DMS53 (cell line): ENCODE data around the gene PYGM.

Experiments
- DNase-seq: peaks from one replicate; lab custom pipeline; 2025; lab: John Stamatoyannopoulos, UW

The PYGM gene

GRCh38 chr11:64753380-64754123 is 6.2 kb downstream of the PYGM start:
- no peak for DNase-seq

GRCh38 chr11:64753019-64753379 is 6.8 kb downstream of the PYGM start:
- DNase-seq: no peak

GRCh38 chr11:64752175-64752970 is 7.4 kb downstream of the PYGM start:
- DNase-seq: peak; percentile 35

DNA sequence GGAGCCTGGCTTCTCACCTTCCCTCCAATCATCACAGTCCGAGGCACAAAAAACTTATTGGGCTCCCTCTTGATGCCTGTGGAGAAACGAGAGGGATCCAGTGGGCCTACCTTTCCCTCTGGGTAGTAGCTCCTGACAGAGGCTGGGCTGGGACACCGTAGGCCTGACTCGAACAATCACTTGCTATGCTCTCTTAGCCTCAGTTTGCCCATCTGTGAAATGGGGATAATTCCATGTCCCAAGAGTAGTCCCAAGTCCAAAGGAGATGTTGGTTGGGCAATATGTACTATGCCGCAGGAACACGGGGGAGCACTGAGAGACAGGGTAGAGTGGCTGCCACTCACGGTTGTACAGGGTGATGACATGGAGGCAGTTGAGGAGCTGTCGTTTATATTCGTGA is 8.2 kb downstream of the PYGM start:
- no peak for DNase-seq

DNA sequence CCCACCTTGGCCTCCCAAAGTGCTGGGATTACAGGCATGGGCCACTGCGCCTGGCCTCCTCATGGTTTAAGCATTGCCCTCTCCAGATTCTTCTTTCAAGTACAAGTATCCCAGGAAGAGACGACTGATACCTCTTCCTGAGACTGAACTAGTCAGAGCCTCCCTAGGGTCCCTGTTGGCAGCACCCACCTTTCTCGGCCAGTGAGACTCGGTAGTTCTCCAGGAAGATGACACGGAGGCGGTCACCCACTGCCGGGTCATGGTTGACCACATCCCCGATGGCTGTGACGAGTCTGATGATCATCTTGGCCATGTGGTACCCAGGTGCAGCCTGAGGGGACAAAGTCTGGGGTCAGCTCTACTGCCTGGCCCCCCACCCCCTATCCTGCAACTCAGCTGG is 8.6 kb downstream of the PYGM start:
- no peak for DNase-seq

DNA sequence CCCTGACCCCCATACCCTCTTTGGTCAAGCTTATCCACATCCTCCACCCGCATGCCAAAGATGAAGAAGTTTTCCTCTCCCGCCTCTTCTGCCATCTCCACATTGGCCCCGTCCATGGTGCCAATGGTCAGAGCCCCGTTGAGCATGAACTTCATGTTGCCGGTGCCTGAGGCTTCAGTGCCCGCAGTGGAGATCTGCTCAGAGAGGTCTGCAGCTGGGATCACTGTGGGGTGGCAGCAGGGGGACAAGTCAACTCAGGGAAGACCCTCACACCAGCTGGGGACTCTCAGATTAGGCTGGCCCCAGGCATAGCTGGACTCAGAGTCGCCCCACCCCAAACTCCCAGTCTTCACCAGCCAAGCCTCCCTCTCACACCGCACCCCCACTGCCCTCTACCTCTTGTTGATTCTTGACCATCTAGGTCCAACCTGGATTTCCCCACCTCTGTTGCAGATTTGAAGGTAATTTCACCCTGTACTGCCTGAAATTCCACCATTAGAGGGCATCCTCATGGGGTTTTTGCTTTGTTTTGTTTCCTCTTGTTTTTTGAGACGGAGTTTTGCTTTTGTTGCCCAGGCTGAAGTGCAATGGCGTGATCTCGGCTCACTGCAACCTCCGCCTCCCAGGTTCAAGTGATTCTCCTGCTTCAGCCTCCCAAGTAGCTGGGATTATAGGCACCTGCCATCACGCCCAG is 9.3 kb downstream of the PYGM start:
- DNase-seq: no peak

DNA sequence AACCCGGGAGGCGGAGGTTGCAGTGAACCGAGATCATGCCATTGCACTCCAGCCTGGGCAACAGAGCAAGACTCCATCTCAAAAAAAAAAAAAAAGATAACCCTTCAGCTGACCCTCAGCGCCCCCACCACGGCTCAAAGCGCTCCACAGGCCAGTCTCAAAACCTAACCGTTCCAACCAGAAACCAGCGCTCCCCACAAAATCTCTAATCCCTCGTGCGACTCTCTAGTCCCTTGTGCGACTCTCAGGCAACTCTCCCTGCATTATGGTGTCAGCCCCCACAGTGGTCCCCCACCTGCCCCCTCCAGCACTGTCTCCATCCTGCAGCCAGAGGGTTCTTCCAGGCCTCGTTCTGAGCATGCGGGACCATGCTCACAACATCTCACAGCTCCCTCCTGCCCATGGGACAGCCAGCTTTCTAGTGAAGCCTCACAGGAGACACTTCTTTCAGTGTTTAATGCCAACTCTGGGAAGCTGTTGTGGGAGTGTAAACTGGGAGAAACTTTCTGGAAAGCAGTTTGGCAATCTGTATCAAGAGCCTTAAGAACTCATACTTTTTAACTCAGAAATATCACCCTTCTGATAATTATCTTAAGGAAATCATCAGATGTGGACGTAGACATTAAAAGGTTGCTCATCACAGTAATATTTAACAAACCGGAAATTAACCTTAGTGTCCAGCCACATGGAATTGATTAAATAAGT is 11.7 kb downstream of the PYGM start:
- no peak for DNase-seq

GRCh38 chr11:64746486-64746885 is 13.3 kb downstream of the PYGM start:
- DNase-seq: no peak

GRCh38 chr11:64745521-64746328 is 14.0 kb downstream of the PYGM start:
- peak; percentile 44 for DNase-seq

GRCh38 chr11:64745189-64745520 is 14.6 kb downstream of the PYGM start:
- DNase-seq: no peak

DNA sequence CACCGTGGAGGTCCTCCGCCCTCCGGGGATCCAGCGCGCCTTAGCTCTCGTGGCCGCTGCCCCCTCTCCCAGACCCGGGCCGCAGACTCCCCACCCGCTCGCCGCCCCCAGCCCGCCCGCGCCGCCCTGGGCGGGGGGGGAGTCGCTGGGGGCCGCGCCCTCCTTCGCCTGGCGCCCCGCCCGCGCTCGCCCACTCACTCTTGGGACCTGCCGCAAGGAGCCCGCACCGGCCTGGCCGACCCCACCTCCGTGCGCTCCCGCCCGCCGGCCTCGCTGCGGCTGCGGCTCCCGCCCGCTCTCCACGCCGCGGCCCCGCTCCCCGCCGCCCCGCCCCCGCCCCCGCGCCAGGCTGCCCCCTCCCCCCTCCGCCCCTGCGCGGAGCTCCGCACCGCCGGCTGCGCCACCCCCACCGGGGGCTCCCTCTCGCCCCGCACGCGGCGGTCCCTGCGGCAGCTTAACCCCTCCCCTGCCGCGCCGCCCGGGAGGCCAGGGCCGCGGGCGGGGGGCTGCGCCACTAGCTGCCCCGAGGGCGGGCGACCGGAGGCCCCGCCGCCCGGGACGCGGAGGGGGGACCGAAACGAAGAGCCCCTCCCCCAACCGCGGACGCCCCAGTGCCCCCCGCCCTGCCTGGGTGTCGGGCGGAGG is 15.1 kb downstream of the PYGM start:
- no peak for DNase-seq

GRCh38 chr11:64743591-64744543 is 15.9 kb downstream of the PYGM start, which contains the start of gene RASGRP2:
Gene RASGRP2 (minus strand): TSS chr11:64744142. CDS start chr11:64742866, 1,276 bp downstream.
- DNase-seq: peak; percentile 80

DNA sequence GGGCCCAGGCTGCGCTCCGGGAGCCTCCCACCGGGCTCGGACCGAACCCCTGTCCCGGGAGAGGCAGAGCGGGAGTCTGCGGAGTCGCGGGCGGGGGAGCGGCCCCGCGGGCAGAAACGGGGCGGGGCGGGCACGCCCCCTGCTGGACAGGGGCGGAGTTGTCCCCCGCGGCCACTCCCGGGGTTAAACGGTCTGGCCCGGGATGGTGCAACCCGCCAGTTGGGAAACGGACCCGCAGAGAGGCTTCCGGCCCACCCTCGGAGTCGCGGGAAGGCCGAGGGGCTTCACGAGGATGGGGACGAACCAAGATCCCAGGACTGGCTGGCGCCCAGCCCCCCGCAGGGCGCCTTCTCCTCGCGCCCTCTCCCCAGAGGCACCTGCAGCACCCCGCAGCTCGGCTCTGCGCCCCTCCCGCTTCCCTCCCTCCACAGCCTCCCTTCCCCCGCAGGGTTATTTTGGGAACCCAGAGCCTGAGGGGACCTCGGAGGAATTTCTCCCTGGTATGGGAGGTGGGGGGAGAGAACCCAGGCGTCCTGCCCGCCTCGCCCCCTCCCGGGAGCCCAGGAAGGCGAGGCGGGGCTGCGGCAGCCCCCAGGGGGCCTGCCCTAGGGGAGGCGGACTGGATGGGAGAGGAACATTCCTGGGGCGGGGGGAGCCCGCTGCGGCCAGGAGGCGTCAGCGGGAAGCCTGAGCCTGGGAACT is 16.7 kb downstream of the PYGM start:
- DNase-seq: peak; percentile 68

DNA sequence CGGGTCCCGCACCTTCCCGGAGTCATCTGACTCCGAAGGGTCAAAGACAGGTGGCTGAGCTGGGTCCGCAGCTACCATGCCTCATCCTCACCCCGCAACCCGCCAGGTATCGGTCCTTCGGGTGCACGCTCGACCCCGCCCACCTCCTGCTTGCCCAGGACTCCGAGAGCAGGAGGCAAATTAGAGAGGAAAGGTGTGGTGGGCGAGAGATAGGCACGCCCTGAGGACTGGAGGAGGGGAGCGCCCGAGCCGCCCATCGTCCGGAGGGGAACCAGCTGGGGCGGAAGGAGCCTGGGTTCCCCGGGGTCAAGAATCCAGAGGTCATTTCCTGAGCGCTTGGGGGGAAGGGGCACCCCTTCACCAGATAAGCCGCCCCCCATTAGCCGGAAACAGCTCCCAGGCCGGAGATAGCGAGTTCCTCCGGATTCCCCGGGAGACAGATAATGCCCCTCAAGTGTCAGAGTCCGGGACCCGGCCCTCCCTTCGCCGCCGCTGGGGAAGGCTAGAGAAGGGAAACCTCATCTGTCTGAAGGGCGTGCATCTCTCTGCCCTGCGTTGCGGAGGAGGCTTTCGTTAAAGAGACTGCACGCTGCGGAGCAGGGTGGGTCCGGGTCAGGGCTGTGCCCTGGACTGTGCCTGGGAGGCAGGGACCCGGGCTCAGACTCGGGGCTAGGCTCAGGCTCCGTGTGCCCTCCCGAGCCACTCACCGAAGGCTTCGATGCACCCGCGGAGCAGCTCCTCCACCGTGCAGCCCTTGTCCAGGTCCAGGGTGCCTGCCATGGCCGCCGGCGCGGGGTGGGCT is 17.5 kb downstream of the PYGM start:
- DNase-seq: peak; percentile 63

DNA sequence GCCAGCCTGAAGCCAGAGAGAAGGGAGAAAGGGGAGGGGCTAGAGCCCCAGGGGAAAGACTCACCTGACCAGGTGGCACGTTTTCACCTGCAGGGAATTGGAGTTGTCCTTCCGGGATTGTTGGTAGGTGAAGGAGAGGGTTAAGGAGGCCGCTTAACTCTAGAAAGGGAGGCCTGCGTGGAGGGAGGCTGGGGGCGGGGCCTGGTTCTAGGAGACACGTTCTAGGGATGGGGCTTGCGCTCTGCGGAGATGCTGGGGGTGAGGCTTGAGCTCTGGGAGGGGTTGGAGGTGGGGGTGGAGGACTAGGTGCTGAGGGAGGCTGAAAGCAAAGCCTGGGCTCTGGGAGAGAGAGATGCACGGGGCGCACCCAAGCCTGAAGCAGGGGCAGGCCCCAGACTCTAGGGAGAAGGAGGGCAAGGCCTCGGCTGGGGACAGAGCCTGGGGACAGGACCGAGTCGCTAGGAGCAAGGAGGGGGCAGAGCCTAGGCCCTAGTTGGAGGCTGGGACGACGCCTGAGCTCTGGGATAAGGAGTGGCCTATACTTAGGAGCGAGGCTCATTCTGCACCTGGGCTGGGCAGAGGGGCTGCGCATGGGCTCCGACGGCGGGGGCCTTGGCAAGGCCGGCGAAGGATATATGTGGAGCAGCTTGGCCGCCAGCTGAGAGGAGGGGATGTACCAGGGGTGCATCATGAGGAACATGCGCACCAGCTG is 18.2 kb downstream of the PYGM start:
- peak; percentile 39 for DNase-seq

DNA sequence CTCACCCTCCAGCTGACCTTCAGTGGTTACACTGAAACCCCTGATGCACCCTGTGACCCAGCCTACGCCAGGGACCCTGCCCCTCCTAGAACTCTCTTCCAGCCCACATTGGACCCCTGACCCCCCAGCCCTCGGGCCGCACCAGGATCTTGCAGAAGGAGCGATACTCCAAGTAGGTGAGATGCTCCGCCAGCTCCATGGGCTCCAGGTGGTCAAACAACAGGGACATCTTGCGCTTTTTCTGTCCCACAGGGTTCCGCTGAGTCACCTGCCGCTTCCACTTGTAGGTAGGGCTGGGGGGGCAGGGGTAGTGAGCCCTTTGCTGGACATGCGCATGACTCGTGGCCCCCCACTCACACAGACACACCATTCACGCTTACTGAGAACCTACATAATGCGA is 19.9 kb downstream of the PYGM start:
- DNase-seq: no peak

GRCh38 chr11:64736654-64737053 is 23.1 kb downstream of the PYGM start:
- no peak for DNase-seq
